Activated CD4-positive, alpha-beta T cell treated with anti-CD3 and anti-CD28 coated beads, Interleukin-2, amount 50 U/mL, for 48 hours (primary cell): ENCODE results near the gene COL5A3.
"Not testable (repeated sequence)": the region's sequence is repeated elsewhere in the genome, so short reads cannot be mapped to it uniquely, and the experiment has no call there.

ENCODE experiments used
- DNase-seq, 2 experiments: peaks; one replicate each; pipeline ENCODE4 v3.0.0-alpha.2; 2020

The COL5A3 gene

GRCh38 chr19:9935506-9936325 is 74.6 kb downstream of the COL5A3 start:
- no peak for DNase-seq

DNA sequence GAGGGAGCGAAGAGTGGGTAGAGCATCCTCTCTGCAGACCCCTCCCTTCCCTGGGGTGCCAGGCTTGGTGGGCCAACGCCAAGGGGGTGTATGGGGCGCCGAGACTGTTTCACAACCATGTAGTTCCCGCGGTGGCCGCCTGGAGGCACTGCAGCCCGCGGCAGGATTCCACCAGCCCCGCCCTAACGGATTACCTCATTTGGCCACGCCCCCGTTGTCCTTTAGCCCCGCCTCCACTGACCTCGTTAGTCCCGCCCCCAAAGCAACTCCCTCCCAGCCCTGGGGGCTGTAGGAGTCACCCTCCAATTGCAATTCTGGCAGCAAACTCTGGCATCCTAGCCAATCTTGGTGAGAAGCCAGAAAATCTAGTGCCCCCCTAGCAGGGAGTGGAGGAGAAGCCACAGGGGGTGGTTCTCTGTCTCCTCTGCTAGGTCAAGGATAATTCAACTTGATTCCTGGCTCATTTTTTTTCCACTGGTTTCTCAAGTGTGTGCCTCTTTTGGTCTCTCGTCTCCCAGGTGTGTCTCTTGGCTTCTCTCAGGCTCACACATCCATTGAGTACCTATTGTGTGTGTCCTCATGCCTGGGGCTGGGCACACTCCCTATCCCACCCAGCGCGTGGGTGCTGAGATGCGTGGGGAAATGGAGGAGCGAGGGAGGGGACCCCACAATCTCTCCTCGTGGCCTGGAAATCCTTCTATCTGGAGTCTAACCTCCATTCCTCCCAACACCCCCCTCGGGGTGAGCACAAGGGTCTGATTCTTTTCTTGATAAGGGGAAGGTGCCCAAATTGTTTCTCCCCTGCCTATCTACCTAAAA is 76.0 kb downstream of the COL5A3 start:
- peak; percentile 90 to 91 for DNase-seq

- DNase-seq: no peak
Measured at GRCh38 chr19:9932835-9933234, 77.5 kb downstream of the COL5A3 start.

DNA sequence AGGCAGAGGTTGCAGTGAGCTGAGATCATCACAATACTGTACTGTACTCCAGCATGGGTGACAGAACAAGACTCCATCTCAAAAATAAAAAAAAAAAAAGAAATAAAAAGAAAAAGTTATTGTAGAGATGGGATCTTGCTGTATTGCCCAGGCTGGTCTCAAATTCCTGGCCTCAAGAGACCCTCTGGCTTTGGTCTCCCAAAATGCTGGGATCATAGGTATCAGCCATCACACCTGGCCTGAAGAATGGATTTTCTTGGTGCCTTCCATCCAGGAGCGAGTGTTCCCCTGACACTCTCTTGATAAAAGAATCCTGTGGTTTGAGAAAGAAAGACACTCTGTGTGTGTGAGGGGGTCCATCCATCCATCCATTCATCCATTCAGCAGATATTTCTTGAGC is 78.7 kb downstream of the COL5A3 start:
- no peak for DNase-seq

DNA sequence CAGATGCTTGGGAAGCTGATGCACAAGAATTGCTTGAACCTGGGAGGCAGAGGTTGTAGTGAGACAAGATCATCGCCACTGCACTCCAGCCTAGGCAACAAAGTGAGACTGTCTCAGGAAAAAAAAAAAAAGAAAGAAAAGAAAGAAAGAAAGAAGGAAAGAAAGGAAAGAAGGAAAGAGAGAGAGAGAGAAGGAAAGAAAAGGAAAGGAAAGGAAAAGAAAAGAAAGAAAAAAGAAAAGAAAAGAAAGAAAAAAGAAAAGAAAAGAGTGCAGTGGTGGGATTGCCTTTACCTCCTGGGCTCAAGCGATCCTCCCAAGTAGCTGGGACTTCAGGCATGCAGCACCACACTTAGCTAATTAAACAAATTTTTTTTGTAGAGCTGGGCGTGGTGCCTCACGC is 86.9 kb downstream of the COL5A3 start:
- no peak for DNase-seq

- DNase-seq: not testable (repeated sequence)
Measured at GRCh38 chr19:9922782-9923379, 87.4 kb downstream of the COL5A3 start.

GRCh38 chr19:9917321-9917720 is 93.0 kb downstream of the COL5A3 start:
- DNase-seq: no peak

GRCh38 chr19:9916719-9917118 is 93.6 kb downstream of the COL5A3 start:
- DNase-seq: no peak

DNA sequence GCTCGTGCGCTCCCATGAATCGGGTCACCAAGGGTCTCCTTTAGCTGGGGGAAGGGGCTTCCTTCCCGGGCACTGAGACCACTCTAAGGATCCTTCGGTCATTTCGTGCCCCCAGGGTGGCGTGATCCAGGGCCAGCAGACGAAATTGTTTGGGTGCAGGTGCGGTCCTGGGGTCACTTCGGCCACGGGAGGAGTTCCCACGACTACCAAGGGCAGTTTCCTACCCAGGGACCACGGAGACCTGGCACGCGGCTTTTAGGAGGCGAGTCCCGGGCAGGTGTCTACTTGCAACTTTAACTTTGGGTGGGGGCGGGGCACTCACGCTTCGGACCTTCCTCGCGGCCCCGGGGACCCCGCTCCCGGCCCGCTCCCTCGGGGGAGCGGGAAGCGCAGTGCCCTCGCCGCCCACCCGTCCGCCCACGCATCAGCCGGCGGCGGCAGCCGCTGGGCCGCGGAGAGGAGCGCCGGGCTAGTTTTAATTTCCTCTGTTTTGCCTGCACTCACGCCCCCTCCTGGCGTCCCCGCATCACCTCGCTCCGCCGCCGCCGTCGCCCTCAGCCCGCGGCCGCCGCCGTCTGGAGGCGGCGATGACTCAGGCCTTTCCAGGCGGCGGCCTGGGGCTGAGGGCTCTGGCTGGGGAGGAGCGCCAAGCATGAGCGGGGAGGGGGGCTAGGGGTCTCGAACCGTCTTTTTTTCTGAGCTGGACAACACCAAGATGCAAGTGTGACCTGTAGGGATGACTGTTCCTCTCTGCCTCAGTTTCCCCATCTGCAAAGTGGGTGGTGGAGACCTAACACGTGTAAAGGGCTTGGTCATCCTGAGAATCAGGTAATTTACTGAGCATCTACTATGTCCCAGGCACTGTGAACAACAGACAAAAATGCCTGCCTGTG is 95.7 kb downstream of the COL5A3 start:
- peak; percentile 84 to 86 for DNase-seq

GRCh38 chr19:9914001-9914314 is 96.3 kb downstream of the COL5A3 start:
- DNase-seq: no peak

DNA sequence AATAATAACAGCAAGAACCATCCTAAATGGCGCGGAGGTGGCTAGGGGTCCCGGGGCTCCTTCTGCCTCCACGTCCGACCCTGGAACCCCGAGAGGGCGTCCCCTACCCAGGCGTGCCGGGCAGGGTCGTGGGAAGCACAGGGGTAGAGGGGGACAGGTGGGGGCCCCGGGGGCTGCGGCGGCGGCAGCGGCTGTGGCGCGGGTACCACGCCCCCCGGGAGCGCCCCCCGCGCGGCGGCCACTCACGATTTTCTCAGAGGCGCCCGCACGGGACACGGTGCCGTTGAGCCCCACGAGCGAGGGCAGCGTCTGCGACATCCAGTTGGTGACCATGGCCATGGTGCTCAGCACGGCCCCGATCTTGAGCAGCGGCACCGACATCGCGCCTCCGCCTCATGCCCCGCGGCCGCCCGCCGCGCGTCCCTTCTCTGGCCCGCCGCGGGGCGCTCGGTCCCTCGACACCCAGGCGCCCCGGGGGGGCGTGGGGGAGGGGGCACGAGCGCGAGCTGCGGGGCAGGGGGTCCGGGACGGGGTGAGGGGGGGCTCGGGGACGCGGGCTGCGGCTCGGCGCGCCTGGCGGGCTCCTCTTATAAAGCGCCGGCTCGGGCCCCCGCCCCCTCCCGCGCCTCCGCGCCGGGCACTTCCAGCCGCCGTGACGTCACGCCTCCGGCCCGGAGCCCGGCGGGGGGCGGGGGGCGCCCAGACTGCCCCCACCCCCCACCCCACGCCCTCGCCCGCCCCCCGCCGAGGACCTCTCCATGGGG is 96.9 kb downstream of the COL5A3 start:
- DNase-seq: no peak

- DNase-seq: no peak
Measured at GRCh38 chr19:9912551-9913236, 97.6 kb downstream of the COL5A3 start.

- DNase-seq: no peak
Measured at GRCh38 chr19:9911524-9912185, 98.6 kb downstream of the COL5A3 start.

DNA sequence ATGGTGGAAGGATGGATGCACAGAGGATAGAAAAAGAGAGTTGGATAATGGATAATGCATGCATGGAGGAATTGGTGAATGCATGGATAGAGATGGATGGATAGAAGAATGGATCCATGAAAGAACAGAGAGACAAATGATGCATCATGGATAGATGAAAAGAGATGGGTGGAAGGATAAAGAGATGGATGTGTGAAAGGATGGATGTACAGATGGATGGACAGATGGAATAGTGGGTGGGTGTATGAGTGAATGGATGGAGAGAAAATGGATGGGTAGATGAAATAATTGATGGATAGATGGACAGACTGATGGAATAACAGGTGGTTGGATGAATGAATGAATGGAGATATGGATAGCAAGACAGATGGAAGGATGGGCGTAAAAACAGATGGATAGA is 99.7 kb downstream of the COL5A3 start:
- no peak for DNase-seq
